Endodermal cell (in vitro differentiated cells): Measurements from ENCODE around the gene EYS. TPM values are rescaled to one million over a fixed set of nuclear protein-coding genes. Genes with fewer than 3 reads are reported as not detected.

Source experiments
- DNase-seq: peaks from one replicate; pipeline ENCODE4 v3.0.0-alpha.2; 2017
- H3K27ac ChIP-seq: 2 replicates; pipeline ENCODE4 v1.5.1; 2013; ENCODE audit warnings: mild to moderate bottlenecking, low read depth, low read length, moderate library complexity
- H3K27me3 ChIP-seq: 2 replicates; pipeline ENCODE4 v1.6.1; 2013; ENCODE audit warnings: mild to moderate bottlenecking, low read length, moderate library complexity; ENCODE audit not compliant: insufficient read depth, control insufficient read depth, poor library complexity, severe bottlenecking
- H3K36me3 ChIP-seq: 2 replicates; pipeline ENCODE4 v1.7.0; 2013; ENCODE audit warnings: mild to moderate bottlenecking, low read length, moderate library complexity; ENCODE audit not compliant: control insufficient read depth, insufficient read depth
- H3K4me1 ChIP-seq: one replicate; pipeline ENCODE4 v1.7.0; 2013; ENCODE audit warnings: low read length; ENCODE audit not compliant: control insufficient read depth, insufficient read depth
- H3K4me3 ChIP-seq: 2 replicates; pipeline ENCODE4 v1.5.1; 2013; ENCODE audit warnings: mild to moderate bottlenecking, low read length, moderate library complexity
- H3K9ac ChIP-seq: 2 replicates; pipeline ENCODE4 v1.6.1; 2013; ENCODE audit warnings: mild to moderate bottlenecking, low read length, moderate library complexity; ENCODE audit not compliant: poor library complexity, severe bottlenecking; ENCODE audit errors: extremely low read depth
- H3K9me3 ChIP-seq: 2 replicates; pipeline ENCODE4 v1.6.1; 2013; ENCODE audit warnings: mild to moderate bottlenecking, low read length, moderate library complexity; ENCODE audit not compliant: control insufficient read depth
- H3K27ac Mint-ChIP-seq: 2 replicates; pipeline ENCODE4 v1.8.0; 2020; ENCODE audit warnings: mixed read lengths
- H3K27me3 Mint-ChIP-seq: 2 replicates; pipeline ENCODE4 v1.8.0; 2021; ENCODE audit warnings: mild to moderate bottlenecking, mixed read lengths; ENCODE audit not compliant: insufficient read depth
- H3K36me3 Mint-ChIP-seq: 2 replicates; pipeline ENCODE4 v1.8.0; 2020; ENCODE audit warnings: low read depth, mixed read lengths
- H3K4me1 Mint-ChIP-seq: 2 replicates; pipeline ENCODE4 v1.8.0; 2020; ENCODE audit warnings: mixed read lengths
- H3K4me3 Mint-ChIP-seq: 2 replicates; pipeline ENCODE4 v1.8.0; 2020; ENCODE audit warnings: mild to moderate bottlenecking, moderate library complexity, mixed read lengths
- H3K9me3 Mint-ChIP-seq: 2 replicates; pipeline ENCODE4 v1.8.0; 2020; ENCODE audit warnings: mild to moderate bottlenecking, mixed read lengths
- CTCF ChIP-seq: fragments of 200-600 bp; sonication (generic); conservative IDR thresholded peaks from 2 replicates; pipeline ENCODE4 v1.5.0; 2021; ENCODE audit warnings: antibody characterized with exemption, mild to moderate bottlenecking
- WGBS, 2 experiments: methylation state at CpG; one replicate each; pipeline versions ENCODE4 v1.1.5 to v1.1.7; 2013; ENCODE audit warnings: missing lambda C conversion rate in 2 of 2, mixed read lengths in 1 of 2; ENCODE audit not compliant: insufficient coverage in 1 of 2, insufficient read length in 1 of 2; 5-methylcytosine and 5-hydroxymethylcytosine counted together
- total RNA-seq, 2 donors: library from RNA; stranded (reverse); fragmentation: NEBNext Ultra II Directional in 1 of 2; extraction: Animal tissue kit (Norgen Biotek cat#: 25700) in 1 of 2; gene quantifications; 2 replicates in 1 of 2; 3 replicates in 1 of 2; pipeline ENCODE4 v1.2.1, GENCODE V29; 2021

The EYS gene
- total RNA-seq, 2 donors from 2014 or later, result 0.31 to 0.70 TPM

DNA sequence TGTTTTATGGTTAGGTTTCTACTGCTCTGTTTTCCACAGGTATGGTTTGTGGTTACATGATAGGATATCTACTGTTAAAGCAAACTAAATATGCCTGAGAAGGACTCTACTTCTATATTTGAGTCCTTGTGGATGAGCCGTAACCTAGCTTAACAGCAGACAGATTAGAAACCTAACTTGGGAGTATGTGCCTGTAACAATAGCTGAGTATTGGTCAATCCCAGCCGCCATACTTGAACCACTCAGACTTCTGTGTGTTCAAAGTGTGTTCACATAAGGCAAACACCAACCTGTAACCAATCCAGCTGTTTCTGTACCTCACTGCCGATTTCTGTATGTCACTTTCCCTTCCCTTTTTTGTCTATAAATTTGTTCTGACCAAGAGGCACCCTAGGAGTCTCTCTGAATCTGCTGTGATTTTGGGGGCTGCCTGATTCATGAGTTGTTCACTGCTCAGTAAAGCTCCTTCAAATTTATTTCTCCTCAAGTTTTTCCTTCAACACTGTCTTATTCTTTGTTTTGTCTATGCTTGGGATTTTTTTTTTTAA lies 2034.4 kb downstream of the EYS start:
- H3K36me3 ChIP-seq, result peaks cover 12% of the 10 kb centered on the region
- H3K9me3 ChIP-seq, result no peaks in the 10 kb centered on the region
- Mint-ChIP-seq H3K27ac (no peak overlapping the region), H3K9me3 (no peaks in the 10 kb centered on the region), H3K27me3 (no peaks in the 10 kb centered on the region), H3K4me3 (no peak overlapping the region), H3K4me1 (peaks cover 7% of the 10 kb centered on the region), H3K36me3 (peaks cover 13% of the 10 kb centered on the region)
- DNase-seq, result no peak
- TF ChIP-seq CTCF, result no peak
- H3K9ac ChIP-seq, result no peak overlapping the region
- H3K4me1 ChIP-seq, result peaks cover 3% of the 10 kb centered on the region
- H3K4me3 ChIP-seq, result no peak overlapping the region
- 89 to 93% methylated on average over 2 to 3 of the region's 3 CpGs for WGBS, 2 experiments
- no peaks in the 10 kb centered on the region for H3K27me3 ChIP-seq
- H3K27ac ChIP-seq, result no peak overlapping the region

DNA sequence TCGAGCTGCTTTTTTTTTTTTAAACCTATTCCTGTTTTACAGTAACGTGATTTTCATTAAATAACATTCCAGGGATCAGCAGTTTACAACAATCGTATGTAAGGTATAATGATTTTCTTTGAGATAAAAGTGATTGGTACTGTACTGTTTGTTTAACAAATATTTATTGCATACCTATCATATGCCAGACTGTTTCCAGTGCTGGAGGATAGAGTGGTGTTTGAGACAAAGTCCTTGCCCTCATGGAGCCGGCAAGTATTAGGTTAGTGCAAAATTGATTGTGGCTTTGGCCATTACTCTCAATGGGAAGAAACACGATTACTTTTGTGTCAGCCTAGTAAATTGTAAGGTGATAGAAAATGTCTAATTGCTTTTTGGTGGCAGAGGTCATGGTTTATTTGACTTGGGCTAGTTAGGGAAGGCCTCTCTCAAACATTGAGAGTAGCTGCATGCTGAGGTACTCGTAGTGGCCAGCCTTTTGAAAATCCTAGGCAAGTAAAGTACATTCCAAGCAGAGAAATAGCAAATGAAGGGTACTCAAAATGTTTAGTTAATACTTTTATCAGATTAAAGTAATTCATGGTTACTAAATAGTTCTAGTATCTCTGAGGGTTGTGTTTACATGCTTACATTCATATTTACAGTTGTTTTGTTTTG lies 2035.8 kb downstream of the EYS start:
- no peaks in the 10 kb centered on the region for H3K9me3 Mint-ChIP-seq
- no peak overlapping the region for H3K9ac ChIP-seq
- DNase-seq, result no peak
- no peak overlapping the region for H3K27ac ChIP-seq
- peaks cover 3% of the 10 kb centered on the region for H3K4me1 ChIP-seq
- no peak for TF ChIP-seq CTCF
- WGBS, 2 experiments, result 94 to 100% methylated on average over 1 to 6 of the region's 6 CpGs
- H3K27ac Mint-ChIP-seq, result no peak overlapping the region
- H3K4me3 ChIP-seq, result no peak overlapping the region
- no peak overlapping the region for H3K4me3 Mint-ChIP-seq
- no peaks in the 10 kb centered on the region for H3K9me3 ChIP-seq
- H3K4me1 Mint-ChIP-seq, result peaks cover 7% of the 10 kb centered on the region
- H3K36me3 Mint-ChIP-seq, result peaks cover 13% of the 10 kb centered on the region
- H3K27me3 Mint-ChIP-seq, result no peaks in the 10 kb centered on the region
- no peaks in the 10 kb centered on the region for H3K27me3 ChIP-seq
- peaks cover 12% of the 10 kb centered on the region for H3K36me3 ChIP-seq
